Measurements from ENCODE around the gene ZNF76. TPM values are rescaled to one million over a fixed set of nuclear protein-coding genes. Genes with fewer than 3 reads are reported as not detected.
A peak's percentile ranks its signal among the peaks of the same experiment; 100 is the strongest.

ZNF76 gene
- total and polyA plus RNA-seq, 9 of the 15 experiments (the other 6 are each of a cell fraction or from before 2014, with no cell fraction given) = 1.2 to 17.8 (median 10.7) TPM

GRCh38 chr6:35237476-35237875, 22.1 kb upstream of the ZNF76 start:
- Histone ChIP-seq H4K20me1 (replicated peaks; ENCODE audit: control insufficient read depth, insufficient read depth, low read length) (peaks cover 9% of the 10 kb centered on the region), H3K4me3 (no peak overlapping the region), H3K79me2 (ENCODE audit: control insufficient read depth, insufficient read depth, low read length) (no peaks in the 10 kb centered on the region), H3K4me2 (ENCODE audit: insufficient read depth, low read length) (no peak overlapping the region), H3K36me3 (ENCODE audit: control insufficient read depth, insufficient read depth, low read length) (no peaks in the 10 kb centered on the region; the same call in 2 of the 3 replicates), H2AFZ (ENCODE audit: low read depth, low read length) (no peak overlapping the region), H3K9me1 (ENCODE audit: control insufficient read depth, insufficient read depth, low read length) (no peaks in the 10 kb centered on the region), H3K4me1 (replicated peaks in 1 of 2; ENCODE audit: control insufficient read depth in 2 of 2, insufficient read depth in 2 of 2, low read length in 2 of 2) (peaks cover 0 to 5% of the 10 kb centered on the region in 2 experiments; a peak in 1 of 5 replicates), H3K27ac (ENCODE audit: extremely low read depth, low read depth, low read length) (no peak overlapping the region), H3K9ac (ENCODE audit: insufficient read depth in 1 of 2, low read depth in 2 of 2, low read length in 2 of 2) (peak overlapping the region in 1 of 2 experiments; percentile 4; a peak in 1 of 4 replicates), H3K27me3 (ENCODE audit: control insufficient read depth in 2 of 2, insufficient read depth in 2 of 2, low read length in 2 of 2) (no peaks in the 10 kb centered on the region), H3K9me3 (replicated peaks; ENCODE audit: control insufficient read depth, insufficient read depth, low read depth, low read length) (no peaks in the 10 kb centered on the region; the same call in 1 of the 2 replicates)
- no TSS peak for BruUV-seq (replicated peaks)
- intact Hi-C loops (cut with micrococcal nuclease) = no loop called here
- POLR2A ChIA-PET = no interaction called here
- no peak for TF ChIP-seq CUX1 (CRISPR knock-in tag; IDR thresholded peaks at IDR 0.05)
- no peak for TF ChIP-seq CEBPB (tag; IDR thresholded peaks at IDR 0.05)
- no peak for TF ChIP-seq CHD1 (IDR thresholded peaks at IDR 0.05; ENCODE audit: low read length)
- no peak for TF ChIP-seq PPARD (CRISPR knock-in tag; IDR thresholded peaks at IDR 0.05)
- no peak for TF ChIP-seq SP1 (CRISPR knock-in tag; IDR thresholded peaks at IDR 0.05)
- no peak for TF ChIP-seq ZBTB49 (CRISPR knock-in tag; IDR thresholded peaks at IDR 0.05; ENCODE audit: borderline replicate concordance)
- no peak for DNase-seq (ENCODE audit: extremely low read depth in 1 of 4, low spot score in 3 of 4)
- FAIRE-seq = no peak
- CTCF ChIA-PET (ENCODE audit: low intra/inter-chr PET ratio) = no interaction called here
- no peak for ATAC-seq
- in situ Hi-C loops (cut with MboI) = no loop called here
- WGBS (ENCODE audit: insufficient coverage, low coverage, missing lambda C conversion rate) = 18% methylated on average over 3 of the region's 3 CpGs

All from K562 (cell line).